HEK293 (cell line): ENCODE results near the gene FASTK.

ENCODE experiments used
- KLF16 ChIP-seq: fragments of 450-650 bp; formaldehyde crosslinking; IDR thresholded peaks from 2 replicates; pipeline ENCODE4 v1.5.1; 2017; ENCODE audit warnings: missing biosample characterization, missing genetic modification characterization
- TCF7L2 ChIP-seq: IDR thresholded peaks from 2 replicates; pipeline ENCODE4 v1.6.1; 2011; ENCODE audit warnings: low read depth, mild to moderate bottlenecking, inconsistent platforms, low read length, moderate library complexity, borderline replicate concordance
- YY2 ChIP-seq: fragments of 450-650 bp; formaldehyde crosslinking; IDR thresholded peaks from 2 replicates; pipeline ENCODE4 v1.5.1; 2016; ENCODE audit warnings: missing biosample characterization, missing genetic modification characterization
- ZBTB48 ChIP-seq: fragments of 450-650 bp; formaldehyde crosslinking; IDR thresholded peaks from 2 replicates; pipeline ENCODE4 v1.5.1; 2016; ENCODE audit warnings: missing biosample characterization, missing genetic modification characterization
- ZBTB7A ChIP-seq: fragments of 450-650 bp; formaldehyde crosslinking; IDR thresholded peaks from 2 replicates; pipeline ENCODE4 v1.5.1; 2016; ENCODE audit warnings: low read depth, missing biosample characterization, missing genetic modification characterization
- ZNF221 ChIP-seq: fragments of 450-650 bp; formaldehyde crosslinking; IDR thresholded peaks from 2 replicates; pipeline ENCODE4 v1.5.1; 2017; ENCODE audit warnings: missing biosample characterization, missing genetic modification characterization, borderline replicate concordance
- ZNF335 ChIP-seq: fragments of 450-650 bp; formaldehyde crosslinking; conservative IDR thresholded peaks from 2 replicates; pipeline ENCODE4 v1.5.1; 2016; ENCODE audit warnings: missing biosample characterization, missing genetic modification characterization
- ZNF48 ChIP-seq: fragments of 450-650 bp; formaldehyde crosslinking; IDR thresholded peaks from 2 replicates; pipeline ENCODE4 v1.5.1; 2016; ENCODE audit warnings: missing biosample characterization, missing genetic modification characterization
- ZNF530 ChIP-seq: fragments of 450-650 bp; formaldehyde crosslinking; IDR thresholded peaks from 2 replicates; pipeline ENCODE4 v1.5.1; 2016; ENCODE audit warnings: low read depth, missing biosample characterization, missing genetic modification characterization
- ZNF707 ChIP-seq: fragments of 450-650 bp; formaldehyde crosslinking; IDR thresholded peaks from 2 replicates; pipeline ENCODE4 v1.5.1; 2016; ENCODE audit warnings: missing biosample characterization, missing genetic modification characterization
- ZNF843 ChIP-seq: fragments of 450-650 bp; formaldehyde crosslinking; IDR thresholded peaks from 2 replicates; pipeline ENCODE4 v1.5.1; 2016; ENCODE audit warnings: missing biosample characterization, missing genetic modification characterization
- TF ChIP-seq, protein P1 (sequence below): fragments of 450-650 bp; formaldehyde crosslinking; IDR thresholded peaks from 2 replicates; pipeline ENCODE4 v1.5.1; 2016; ENCODE audit warnings: missing biosample characterization, missing genetic modification characterization
- TF ChIP-seq, protein P2 (sequence below): fragments of 450-650 bp; formaldehyde crosslinking; IDR thresholded peaks from 2 replicates; pipeline ENCODE4 v1.5.1; 2016; ENCODE audit warnings: missing biosample characterization, missing genetic modification characterization
- TF ChIP-seq, protein P3 (sequence below): fragments of 450-650 bp; formaldehyde crosslinking; IDR thresholded peaks from 2 replicates; pipeline ENCODE4 v1.5.1; 2016; ENCODE audit warnings: missing biosample characterization, missing genetic modification characterization
- TF ChIP-seq, protein P4 (sequence below): fragments of 450-650 bp; formaldehyde crosslinking; IDR thresholded peaks from 2 replicates; pipeline ENCODE4 v1.5.1; 2016; ENCODE audit warnings: missing biosample characterization, missing genetic modification characterization
- TF ChIP-seq, protein P5 (sequence below): fragments of 450-650 bp; formaldehyde crosslinking; IDR thresholded peaks from 2 replicates; pipeline ENCODE4 v1.5.1; 2016; ENCODE audit warnings: missing biosample characterization, missing genetic modification characterization

Gene FASTK

DNA sequence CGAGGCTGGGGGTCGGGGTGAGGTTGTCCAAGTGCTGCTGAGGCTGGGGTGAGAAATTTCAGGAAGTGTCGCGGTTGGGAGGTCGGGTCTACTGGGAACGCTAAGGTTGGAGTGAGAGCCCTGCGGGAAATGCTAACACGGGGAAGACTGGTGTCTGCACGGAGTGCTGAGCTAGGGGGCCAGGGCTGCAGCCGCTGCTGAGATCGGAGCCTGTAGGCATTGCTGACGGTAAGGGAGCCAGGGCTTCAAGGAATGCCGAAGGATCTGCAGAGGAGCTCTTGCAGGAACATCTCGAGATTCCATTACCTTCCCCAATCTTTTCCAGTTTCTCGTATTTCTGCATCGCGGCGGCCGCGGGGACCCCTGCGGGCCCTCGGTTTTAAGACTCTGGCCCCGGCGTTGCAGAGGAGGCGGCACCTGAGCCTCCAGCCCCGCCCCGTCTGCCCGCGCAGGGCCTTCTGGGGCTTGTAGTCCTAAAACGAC, 23.1 kb downstream of the FASTK start, which contains the start of gene CDK5 (continued):
- TF ChIP-seq, protein P1, sequence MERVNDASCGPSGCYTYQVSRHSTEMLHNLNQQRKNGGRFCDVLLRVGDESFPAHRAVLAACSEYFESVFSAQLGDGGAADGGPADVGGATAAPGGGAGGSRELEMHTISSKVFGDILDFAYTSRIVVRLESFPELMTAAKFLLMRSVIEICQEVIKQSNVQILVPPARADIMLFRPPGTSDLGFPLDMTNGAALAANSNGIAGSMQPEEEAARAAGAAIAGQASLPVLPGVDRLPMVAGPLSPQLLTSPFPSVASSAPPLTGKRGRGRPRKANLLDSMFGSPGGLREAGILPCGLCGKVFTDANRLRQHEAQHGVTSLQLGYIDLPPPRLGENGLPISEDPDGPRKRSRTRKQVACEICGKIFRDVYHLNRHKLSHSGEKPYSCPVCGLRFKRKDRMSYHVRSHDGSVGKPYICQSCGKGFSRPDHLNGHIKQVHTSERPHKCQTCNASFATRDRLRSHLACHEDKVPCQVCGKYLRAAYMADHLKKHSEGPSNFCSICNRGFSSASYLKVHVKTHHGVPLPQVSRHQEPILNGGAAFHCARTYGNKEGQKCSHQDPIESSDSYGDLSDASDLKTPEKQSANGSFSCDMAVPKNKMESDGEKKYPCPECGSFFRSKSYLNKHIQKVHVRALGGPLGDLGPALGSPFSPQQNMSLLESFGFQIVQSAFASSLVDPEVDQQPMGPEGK (tag by site-specific recombination): peak; percentile 9
- no peak for TF ChIP-seq ZNF707 (tag by site-specific recombination)
- no peak for TF ChIP-seq ZNF48 (tag by site-specific recombination)
- TF ChIP-seq ZBTB7A (tag by site-specific recombination): 0 out of 2 replicates have a peak, but pooled peaks have one; percentile 4
- TF ChIP-seq, protein P2, sequence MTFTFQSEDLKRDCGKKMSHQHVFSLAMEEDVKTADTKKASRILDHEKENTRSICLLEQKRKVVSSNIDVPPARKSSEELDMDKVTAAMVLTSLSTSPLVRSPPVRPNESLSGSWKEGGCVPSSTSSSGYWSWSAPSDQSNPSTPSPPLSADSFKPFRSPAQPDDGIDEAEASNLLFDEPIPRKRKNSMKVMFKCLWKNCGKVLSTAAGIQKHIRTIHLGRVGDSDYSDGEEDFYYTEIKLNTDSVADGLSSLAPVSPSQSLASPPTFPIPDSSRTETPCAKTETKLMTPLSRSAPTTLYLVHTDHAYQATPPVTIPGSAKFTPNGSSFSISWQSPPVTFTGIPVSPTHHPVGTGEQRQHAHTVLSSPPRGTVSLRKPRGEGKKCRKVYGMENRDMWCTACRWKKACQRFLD (tag by site-specific recombination): no peak
- TF ChIP-seq, protein P3, sequence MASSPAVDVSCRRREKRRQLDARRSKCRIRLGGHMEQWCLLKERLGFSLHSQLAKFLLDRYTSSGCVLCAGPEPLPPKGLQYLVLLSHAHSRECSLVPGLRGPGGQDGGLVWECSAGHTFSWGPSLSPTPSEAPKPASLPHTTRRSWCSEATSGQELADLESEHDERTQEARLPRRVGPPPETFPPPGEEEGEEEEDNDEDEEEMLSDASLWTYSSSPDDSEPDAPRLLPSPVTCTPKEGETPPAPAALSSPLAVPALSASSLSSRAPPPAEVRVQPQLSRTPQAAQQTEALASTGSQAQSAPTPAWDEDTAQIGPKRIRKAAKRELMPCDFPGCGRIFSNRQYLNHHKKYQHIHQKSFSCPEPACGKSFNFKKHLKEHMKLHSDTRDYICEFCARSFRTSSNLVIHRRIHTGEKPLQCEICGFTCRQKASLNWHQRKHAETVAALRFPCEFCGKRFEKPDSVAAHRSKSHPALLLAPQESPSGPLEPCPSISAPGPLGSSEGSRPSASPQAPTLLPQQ (tag by site-specific recombination): peak; percentile 31; the same call in 1 of the 2 replicates
- TF ChIP-seq, protein P4, sequence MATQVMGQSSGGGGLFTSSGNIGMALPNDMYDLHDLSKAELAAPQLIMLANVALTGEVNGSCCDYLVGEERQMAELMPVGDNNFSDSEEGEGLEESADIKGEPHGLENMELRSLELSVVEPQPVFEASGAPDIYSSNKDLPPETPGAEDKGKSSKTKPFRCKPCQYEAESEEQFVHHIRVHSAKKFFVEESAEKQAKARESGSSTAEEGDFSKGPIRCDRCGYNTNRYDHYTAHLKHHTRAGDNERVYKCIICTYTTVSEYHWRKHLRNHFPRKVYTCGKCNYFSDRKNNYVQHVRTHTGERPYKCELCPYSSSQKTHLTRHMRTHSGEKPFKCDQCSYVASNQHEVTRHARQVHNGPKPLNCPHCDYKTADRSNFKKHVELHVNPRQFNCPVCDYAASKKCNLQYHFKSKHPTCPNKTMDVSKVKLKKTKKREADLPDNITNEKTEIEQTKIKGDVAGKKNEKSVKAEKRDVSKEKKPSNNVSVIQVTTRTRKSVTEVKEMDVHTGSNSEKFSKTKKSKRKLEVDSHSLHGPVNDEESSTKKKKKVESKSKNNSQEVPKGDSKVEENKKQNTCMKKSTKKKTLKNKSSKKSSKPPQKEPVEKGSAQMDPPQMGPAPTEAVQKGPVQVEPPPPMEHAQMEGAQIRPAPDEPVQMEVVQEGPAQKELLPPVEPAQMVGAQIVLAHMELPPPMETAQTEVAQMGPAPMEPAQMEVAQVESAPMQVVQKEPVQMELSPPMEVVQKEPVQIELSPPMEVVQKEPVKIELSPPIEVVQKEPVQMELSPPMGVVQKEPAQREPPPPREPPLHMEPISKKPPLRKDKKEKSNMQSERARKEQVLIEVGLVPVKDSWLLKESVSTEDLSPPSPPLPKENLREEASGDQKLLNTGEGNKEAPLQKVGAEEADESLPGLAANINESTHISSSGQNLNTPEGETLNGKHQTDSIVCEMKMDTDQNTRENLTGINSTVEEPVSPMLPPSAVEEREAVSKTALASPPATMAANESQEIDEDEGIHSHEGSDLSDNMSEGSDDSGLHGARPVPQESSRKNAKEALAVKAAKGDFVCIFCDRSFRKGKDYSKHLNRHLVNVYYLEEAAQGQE (tag by site-specific recombination): no peak
- no peak for TF ChIP-seq YY2 (tag by site-specific recombination)
- no peak for TF ChIP-seq KLF16 (tag by site-specific recombination)
- TF ChIP-seq, protein P5, sequence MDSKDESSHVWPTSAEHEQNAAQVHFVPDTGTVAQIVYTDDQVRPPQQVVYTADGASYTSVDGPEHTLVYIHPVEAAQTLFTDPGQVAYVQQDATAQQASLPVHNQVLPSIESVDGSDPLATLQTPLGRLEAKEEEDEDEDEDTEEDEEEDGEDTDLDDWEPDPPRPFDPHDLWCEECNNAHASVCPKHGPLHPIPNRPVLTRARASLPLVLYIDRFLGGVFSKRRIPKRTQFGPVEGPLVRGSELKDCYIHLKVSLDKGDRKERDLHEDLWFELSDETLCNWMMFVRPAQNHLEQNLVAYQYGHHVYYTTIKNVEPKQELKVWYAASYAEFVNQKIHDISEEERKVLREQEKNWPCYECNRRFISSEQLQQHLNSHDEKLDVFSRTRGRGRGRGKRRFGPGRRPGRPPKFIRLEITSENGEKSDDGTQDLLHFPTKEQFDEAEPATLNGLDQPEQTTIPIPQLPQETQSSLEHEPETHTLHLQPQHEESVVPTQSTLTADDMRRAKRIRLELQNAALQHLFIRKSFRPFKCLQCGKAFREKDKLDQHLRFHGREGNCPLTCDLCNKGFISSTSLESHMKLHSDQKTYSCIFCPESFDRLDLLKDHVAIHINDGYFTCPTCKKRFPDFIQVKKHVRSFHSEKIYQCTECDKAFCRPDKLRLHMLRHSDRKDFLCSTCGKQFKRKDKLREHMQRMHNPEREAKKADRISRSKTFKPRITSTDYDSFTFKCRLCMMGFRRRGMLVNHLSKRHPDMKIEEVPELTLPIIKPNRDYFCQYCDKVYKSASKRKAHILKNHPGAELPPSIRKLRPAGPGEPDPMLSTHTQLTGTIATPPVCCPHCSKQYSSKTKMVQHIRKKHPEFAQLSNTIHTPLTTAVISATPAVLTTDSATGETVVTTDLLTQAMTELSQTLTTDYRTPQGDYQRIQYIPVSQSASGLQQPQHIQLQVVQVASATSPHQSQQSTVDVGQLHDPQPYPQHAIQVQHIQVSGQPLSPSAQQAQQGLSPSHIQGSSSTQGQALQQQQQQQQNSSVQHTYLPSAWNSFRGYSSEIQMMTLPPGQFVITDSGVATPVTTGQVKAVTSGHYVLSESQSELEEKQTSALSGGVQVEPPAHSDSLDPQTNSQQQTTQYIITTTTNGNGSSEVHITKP (tag by site-specific recombination): no peak; the same call in 1 of the 2 replicates
- TF ChIP-seq TCF7L2: no peak
- no peak for TF ChIP-seq ZNF530 (tag by site-specific recombination)
- TF ChIP-seq ZNF335 (tag by site-specific recombination): peak; percentile 96
- peak; percentile 37; the same call in 1 of the 2 replicates for TF ChIP-seq ZBTB48
- TF ChIP-seq ZNF221 (tag by site-specific recombination): no peak
- TF ChIP-seq ZNF843 (tag by site-specific recombination): no peak
